KOPT-K1 (cell line): ENCODE data around the gene SEPTIN6.
"Not testable (repeated sequence)": the region's sequence is repeated elsewhere in the genome, so short reads cannot be mapped to it uniquely, and the experiment has no call there.

Source experiments
- H3K27ac ChIP-seq: fragments of 200-600 bp; sonication (generic); 2 replicates; pipeline ENCODE4 v1.5.1; 2016; ENCODE audit warnings: antibody characterized with exemption, mild to moderate bottlenecking, low read depth, low read length; ENCODE audit not compliant: poor library complexity, severe bottlenecking
- H3K36me3 ChIP-seq: fragments of 200-600 bp; sonication (generic); 2 replicates; pipeline ENCODE4 v1.5.1; 2017; ENCODE audit warnings: antibody characterized with exemption, mild to moderate bottlenecking, low read length, moderate library complexity; ENCODE audit not compliant: insufficient read depth
- H3K9me3 ChIP-seq: fragments of 200-600 bp; sonication (generic); 2 replicates; pipeline ENCODE4 v1.5.1; 2017; ENCODE audit warnings: antibody characterized with exemption, low read length, mild to moderate bottlenecking; ENCODE audit not compliant: insufficient read depth, poor library complexity, severe bottlenecking

Gene SEPTIN6

GRCh38 chrX:119696251-119696890 is 3.4 kb upstream of the SEPTIN6 start:
- no peak overlapping the region for H3K27ac ChIP-seq
- no peaks in the 10 kb centered on the region for H3K36me3 ChIP-seq
- H3K9me3 ChIP-seq = no peaks in the 10 kb centered on the region

GRCh38 chrX:119695535-119696050 is 2.6 kb upstream of the SEPTIN6 start:
- H3K36me3 ChIP-seq = 0 out of 2 replicates have a peak, but pooled peaks cover 6% of the 10 kb centered on the region
- H3K27ac ChIP-seq = no peak overlapping the region
- H3K9me3 ChIP-seq = no peaks in the 10 kb centered on the region

DNA sequence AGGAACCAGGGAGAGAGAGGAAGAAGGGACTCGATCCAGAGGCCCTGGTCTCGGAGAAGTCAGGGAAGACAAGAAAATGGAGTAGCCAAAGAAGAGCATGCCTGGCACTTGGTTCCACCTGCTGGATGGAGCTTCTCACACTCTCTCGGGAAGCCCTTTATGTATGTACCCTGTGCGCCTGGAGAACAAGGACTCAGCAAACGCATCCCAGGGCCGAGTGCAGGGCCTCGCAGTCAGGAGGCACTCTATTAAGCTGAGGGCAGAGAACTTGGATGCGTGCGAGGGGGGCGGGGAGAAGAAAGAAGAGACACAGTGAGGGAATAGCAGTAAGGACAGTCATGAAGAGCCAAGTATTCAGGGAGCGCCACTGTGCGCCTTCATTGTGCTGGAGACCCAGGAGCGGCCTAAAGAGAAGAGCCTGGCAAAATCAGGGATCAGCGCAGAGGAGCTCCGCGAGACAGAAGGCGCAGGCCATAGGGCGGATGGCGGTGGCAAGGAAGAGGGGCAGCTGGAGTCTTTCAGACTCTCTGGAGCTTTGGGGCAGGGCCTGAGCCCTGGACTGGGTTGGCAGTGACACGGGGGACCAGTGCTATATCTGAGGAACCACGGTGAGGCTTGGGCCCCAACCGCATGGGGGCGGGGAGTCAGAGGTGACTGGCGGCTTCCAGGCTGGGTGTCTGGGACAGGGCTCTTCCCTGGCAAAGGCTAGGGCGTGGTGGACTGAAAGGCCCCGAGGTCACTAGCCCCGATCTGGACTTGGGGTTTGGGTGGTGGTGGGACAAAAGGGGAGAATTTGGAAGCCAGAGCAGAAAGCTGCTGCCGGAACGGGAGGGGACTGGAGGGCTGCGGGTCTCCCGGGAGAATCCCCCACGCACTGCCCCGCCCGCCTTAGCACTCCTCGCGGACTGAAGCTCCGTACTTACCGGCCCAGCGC is 1.9 kb upstream of the SEPTIN6 start:
- Histone ChIP-seq H3K9me3 (no peaks in the 10 kb centered on the region), H3K36me3 (0 out of 2 replicates have a peak, but pooled peaks cover 6% of the 10 kb centered on the region), H3K27ac (peak overlapping the region; percentile 99)

- Histone ChIP-seq H3K27ac (peak overlapping the region; percentile 99), H3K36me3 (0 out of 2 replicates have a peak, but pooled peaks cover 6% of the 10 kb centered on the region), H3K9me3 (no peaks in the 10 kb centered on the region)
These were observed 1.1 kb upstream of the SEPTIN6 start for GRCh38 chrX:119693996-119694451.

DNA sequence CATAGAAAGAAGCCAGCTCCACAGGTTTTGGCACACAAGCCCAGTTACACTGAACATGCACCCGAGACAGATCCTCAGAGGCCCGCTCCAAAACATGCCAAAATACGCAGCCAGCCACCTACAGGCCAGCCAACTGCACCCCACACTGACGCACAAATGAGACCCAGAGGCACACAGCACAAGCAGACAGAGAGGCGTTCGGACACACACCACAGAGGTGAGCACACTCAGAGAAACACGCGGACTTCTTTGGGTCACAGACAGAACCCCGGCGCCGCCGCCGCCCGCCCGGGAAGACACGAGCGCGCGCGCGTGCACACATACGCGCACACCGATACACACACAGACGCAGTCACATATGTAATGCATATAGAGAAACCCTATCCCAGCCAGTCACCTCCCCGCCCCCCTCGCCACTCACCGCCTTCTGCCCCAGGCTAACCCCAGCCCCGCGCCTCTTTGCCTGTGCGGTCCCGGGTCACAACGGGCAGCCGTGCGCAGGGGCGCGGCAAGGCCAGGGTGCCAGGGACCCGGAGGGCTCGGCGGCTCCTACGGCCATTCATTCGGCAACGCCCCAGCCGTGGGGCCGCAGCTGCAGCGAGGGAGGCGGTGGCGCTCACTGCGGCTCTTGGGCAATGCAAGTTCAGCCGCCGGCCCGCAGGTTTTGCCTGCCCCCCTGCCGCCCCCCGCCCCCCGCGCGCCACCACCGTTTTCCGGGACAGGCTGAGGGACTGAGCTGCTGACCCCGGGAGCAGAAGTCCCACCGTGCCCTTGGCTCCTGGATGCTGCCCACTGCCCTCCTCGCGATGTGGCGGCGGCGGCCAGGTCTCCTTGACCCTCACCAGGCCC is 553 bp downstream of the SEPTIN6 start:
- H3K27ac ChIP-seq = peak overlapping the region; percentile 99
- no peaks in the 10 kb centered on the region for H3K9me3 ChIP-seq

GRCh38 chrX:119690921-119691716 is 1.8 kb downstream of the SEPTIN6 start:
- H3K36me3 ChIP-seq = 0 out of 2 replicates have a peak, but pooled peaks cover 6% of the 10 kb centered on the region
- peak overlapping the region; percentile 99 for H3K27ac ChIP-seq
- no peaks in the 10 kb centered on the region for H3K9me3 ChIP-seq

More for the DNA sequence above, 553 bp downstream of the SEPTIN6 start:
- H3K36me3 ChIP-seq = 0 out of 2 replicates have a peak, but pooled peaks cover 6% of the 10 kb centered on the region

GRCh38 chrX:119688911-119689321 is 4.1 kb downstream of the SEPTIN6 start:
- Histone ChIP-seq H3K27ac (peak overlapping the region; percentile 99), H3K36me3 (peaks cover 12% of the 10 kb centered on the region), H3K9me3 (no peaks in the 10 kb centered on the region)

DNA sequence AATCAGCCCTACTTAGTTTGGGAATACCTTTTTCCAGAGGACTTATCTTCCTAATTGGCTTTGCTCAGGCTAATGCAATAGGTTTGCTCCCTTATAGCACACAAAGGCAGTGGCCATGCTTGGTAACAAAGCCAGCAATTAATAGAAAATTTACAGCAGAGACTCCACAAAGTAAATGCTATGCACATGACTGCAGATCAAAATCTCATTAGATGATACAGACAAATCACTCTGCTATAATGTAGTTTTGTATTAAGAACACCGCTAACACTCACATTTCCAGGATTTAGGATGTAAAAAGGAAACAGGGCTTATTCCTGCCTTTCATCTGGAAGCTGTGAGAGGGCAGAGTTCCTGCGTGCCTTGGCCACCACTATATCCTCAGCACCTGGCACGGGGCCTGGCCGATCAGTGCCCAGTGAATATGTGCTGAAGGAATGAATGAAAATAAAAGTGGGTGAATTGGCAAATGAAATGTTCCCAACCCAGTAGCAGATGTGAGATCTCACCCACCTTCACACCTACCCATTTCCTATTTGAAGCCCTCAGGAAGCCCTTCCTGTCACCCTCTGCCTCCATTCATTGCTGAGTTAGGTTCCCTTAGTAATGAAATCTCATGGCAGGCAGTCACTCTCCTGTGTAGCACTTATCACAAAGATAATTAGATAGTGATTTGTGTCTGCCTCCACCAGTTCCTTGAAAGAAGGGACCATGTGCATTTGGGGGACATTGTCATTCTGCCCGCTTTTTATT is 5.1 kb downstream of the SEPTIN6 start:
- Histone ChIP-seq H3K27ac (peak overlapping the region; percentile 99), H3K36me3 (peaks cover 12% of the 10 kb centered on the region), H3K9me3 (no peaks in the 10 kb centered on the region)

- Histone ChIP-seq H3K36me3 (peaks cover 15% of the 10 kb centered on the region), H3K27ac (peak overlapping the region; percentile 99), H3K9me3 (no peaks in the 10 kb centered on the region)
These were observed 6.8 kb downstream of the SEPTIN6 start for GRCh38 chrX:119686087-119686691.

DNA sequence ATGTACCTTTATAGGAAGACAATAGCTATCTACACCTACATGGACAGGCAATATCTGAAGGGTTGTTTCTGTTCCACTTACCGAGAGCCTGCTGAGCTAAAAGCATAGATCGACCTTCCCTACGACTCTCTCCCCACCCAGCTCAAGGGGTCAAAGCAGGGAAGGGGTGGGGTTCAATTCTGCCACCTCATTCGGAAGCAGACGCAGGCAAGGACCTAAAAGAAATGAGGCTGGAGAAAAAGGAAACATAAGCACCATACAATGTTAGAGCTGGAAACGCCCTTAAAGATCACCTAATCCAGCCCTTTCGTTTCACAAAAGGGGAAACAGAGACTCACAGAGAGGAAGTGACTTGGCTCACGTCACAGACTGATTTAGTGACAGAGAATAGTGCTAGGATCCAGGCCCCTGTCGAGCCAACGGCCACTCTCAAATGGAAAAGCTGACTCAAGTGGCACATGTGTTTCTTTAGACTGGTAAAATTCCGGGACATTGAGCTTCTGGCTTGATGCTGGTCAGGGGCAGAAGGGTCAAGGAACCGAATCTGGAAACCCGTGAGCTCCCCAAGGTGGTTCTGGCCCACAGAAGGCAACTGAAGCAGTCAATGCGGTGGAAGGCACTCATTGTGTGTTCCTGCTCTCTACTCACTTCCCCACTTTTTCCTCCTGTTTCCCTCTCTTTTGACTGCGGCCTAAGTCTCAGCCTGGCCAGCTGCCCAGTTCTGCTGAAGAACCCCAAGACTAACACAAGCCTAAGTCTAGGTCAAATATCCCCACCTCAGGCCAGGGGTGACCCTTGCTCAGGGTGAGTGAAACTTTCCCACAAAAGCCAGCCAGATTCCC is 7.5 kb downstream of the SEPTIN6 start:
- H3K36me3 ChIP-seq = peaks cover 11% of the 10 kb centered on the region
- peak overlapping the region; percentile 99 for H3K27ac ChIP-seq
- no peaks in the 10 kb centered on the region for H3K9me3 ChIP-seq

- Histone ChIP-seq H3K27ac (peak overlapping the region; percentile 99), H3K9me3 (no peaks in the 10 kb centered on the region), H3K36me3 (peaks cover 11% of the 10 kb centered on the region)
These were observed 8.1 kb downstream of the SEPTIN6 start for GRCh38 chrX:119684916-119685224.

DNA sequence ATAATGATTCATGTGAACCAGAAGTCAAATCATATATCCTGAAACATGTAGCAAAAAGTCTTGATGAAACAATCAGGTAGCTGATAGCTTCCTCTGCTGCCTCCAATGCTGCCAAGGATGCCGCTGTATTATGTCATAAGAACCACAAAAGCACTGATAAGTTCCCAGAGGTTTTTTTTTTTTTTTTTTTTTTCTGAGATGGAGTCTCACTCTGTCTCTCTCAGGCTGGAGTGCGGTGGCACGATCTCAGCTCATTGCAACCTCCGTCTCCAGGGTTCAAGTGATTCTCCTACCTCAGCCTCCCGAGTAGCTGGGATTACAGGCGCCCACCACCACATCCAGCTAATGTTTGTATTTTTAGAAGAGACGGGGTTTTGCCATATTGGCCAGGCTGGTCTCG is 8.7 kb downstream of the SEPTIN6 start:
- peak overlapping the region; percentile 99 for H3K27ac ChIP-seq
- H3K36me3 ChIP-seq = peaks cover 11% of the 10 kb centered on the region
- not testable (repeated sequence) for H3K9me3 ChIP-seq
